Hepatocyte (in vitro differentiated cells): ENCODE results near the gene ITGA1. TPM values are rescaled to one million over a fixed set of nuclear protein-coding genes. Genes with fewer than 3 reads are reported as not detected.

ENCODE experiments used
- DNase-seq: peaks from one replicate; pipeline ENCODE4 v3.0.0-alpha.2; 2016; ENCODE audit warnings: low spot score
- H2AFZ ChIP-seq: fragments of 200-600 bp; sonication (generic); 2 replicates; pipeline ENCODE4 v1.6.0; 2016; ENCODE audit warnings: antibody characterized with exemption, mild to moderate bottlenecking
- H3K27ac ChIP-seq: fragments of 200-600 bp; sonication (generic); 2 replicates; pipeline ENCODE4 v1.5.1; 2016; ENCODE audit warnings: mild to moderate bottlenecking
- H3K27me3 ChIP-seq: fragments of 200-600 bp; sonication (generic); 2 replicates; pipeline ENCODE4 v1.6.1; 2016
- H3K36me3 ChIP-seq: fragments of 200-600 bp; sonication (generic); replicated peaks from 2 replicates; pipeline ENCODE4 v1.5.1; 2016; ENCODE audit warnings: low read depth; ENCODE audit not compliant: insufficient read depth
- H3K4me1 ChIP-seq: fragments of 200-600 bp; sonication (generic); 2 replicates; pipeline ENCODE4 v1.5.1; 2016; ENCODE audit warnings: mild to moderate bottlenecking, moderate library complexity; ENCODE audit not compliant: insufficient read depth
- H3K4me2 ChIP-seq: fragments of 200-600 bp; sonication (generic); 2 replicates; pipeline ENCODE4 v1.6.0; 2016
- H3K4me3 ChIP-seq: fragments of 200-600 bp; sonication (generic); 2 replicates; pipeline ENCODE4 v1.5.1; 2016; ENCODE audit warnings: mild to moderate bottlenecking
- H3K79me2 ChIP-seq: fragments of 200-600 bp; sonication (generic); 2 replicates; pipeline ENCODE4 v1.6.0; 2017; ENCODE audit warnings: mild to moderate bottlenecking
- H3K9me2 ChIP-seq: fragments of 200-600 bp; sonication (generic); replicated peaks from 2 replicates; pipeline ENCODE4 v1.6.0; 2017; ENCODE audit warnings: mild to moderate bottlenecking; ENCODE audit not compliant: insufficient read depth
- H3K9me3 ChIP-seq: fragments of 200-600 bp; sonication (generic); 2 replicates; pipeline ENCODE4 v1.5.1; 2016; ENCODE audit warnings: low read depth, mild to moderate bottlenecking
- H4K20me1 ChIP-seq: fragments of 200-600 bp; sonication (generic); 2 replicates; pipeline ENCODE4 v1.6.0; 2016; ENCODE audit warnings: mild to moderate bottlenecking; ENCODE audit not compliant: insufficient read depth, poor library complexity, severe bottlenecking
- EZH2 ChIP-seq: fragments of 200-600 bp; sonication (generic); IDR thresholded peaks from 2 replicates; pipeline ENCODE4 v1.6.1; 2016; ENCODE audit warnings: antibody characterized with exemption, mild to moderate bottlenecking, borderline replicate concordance
- EZH2phosphoT487 ChIP-seq: fragments of 200-600 bp; sonication (generic); IDR thresholded peaks from one replicate; pipeline ENCODE4 v1.6.1; 2018; ENCODE audit warnings: antibody characterized with exemption, mild to moderate bottlenecking, low read depth, moderate library complexity; ENCODE audit not compliant: unreplicated experiment, severe bottlenecking
- WGBS: methylation state at CpG from one replicate; pipeline ENCODE4 v1.1.6; 2016; ENCODE audit warnings: low lambda C conversion rate; ENCODE audit errors: missing lambda C conversion rate; 5-methylcytosine and 5-hydroxymethylcytosine counted together
- polyA plus RNA-seq: library from polyadenylated mRNA; unstranded; fragments of >200 nt; fragmentation: Nextera tagmentation; extraction: Ambion mirVana; gene quantifications from 2 replicates; pipeline ENCODE4 v1.2.1, GENCODE V29; 2016
- total RNA-seq: library from RNA; depleted of rRNA; stranded (reverse); fragments of >200 nt; gene quantifications from 2 replicates; pipeline ENCODE4 v1.2.3, GENCODE V29; 2014
- TF ChIP-seq, protein P1 (sequence below): fragments of 200-600 bp; sonication (generic); IDR thresholded peaks from 2 replicates; pipeline ENCODE4 v1.5.1; 2016; ENCODE audit warnings: antibody characterized with exemption, mild to moderate bottlenecking; ENCODE audit not compliant: poor library complexity

The ITGA1 gene
- total and polyA plus RNA-seq, 2 experiments from 2014 or later, result 15.0 to 40.3 TPM

DNA sequence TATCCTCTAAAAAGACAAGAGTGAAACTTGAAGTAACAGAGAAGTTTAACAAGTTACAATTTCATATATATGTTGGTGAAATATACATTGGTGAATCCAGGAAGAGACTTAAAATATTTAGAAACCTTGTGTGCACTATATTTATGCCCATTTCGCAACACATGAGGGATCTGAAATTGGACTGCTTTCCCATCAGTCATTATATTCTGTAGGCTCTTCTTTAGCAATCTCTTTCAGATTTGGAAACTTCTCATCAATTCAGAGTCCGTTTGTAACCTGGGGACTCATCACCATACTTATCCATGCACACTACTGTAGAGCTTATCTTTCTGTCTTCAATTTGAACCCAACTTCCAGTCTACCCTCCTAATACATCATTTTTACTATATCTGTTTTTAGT lies 2.1 kb downstream of the ITGA1 start:
- Histone ChIP-seq H3K36me3 (no peaks in the 10 kb centered on the region), H3K79me2 (peaks cover 52% of the 10 kb centered on the region), H3K9me2 (no peaks in the 10 kb centered on the region), H3K9me3 (no peaks in the 10 kb centered on the region), H2AFZ (no peak overlapping the region), H4K20me1 (no peaks in the 10 kb centered on the region), H3K4me2 (peak overlapping the region; percentile 92), H3K27ac (no peak overlapping the region), H3K4me1 (peaks cover 5% of the 10 kb centered on the region), H3K27me3 (no peaks in the 10 kb centered on the region), H3K4me3 (no peak overlapping the region)
- TF ChIP-seq EZH2 (no peak), EZH2phosphoT487 (no peak)
- TF ChIP-seq, protein P1, sequence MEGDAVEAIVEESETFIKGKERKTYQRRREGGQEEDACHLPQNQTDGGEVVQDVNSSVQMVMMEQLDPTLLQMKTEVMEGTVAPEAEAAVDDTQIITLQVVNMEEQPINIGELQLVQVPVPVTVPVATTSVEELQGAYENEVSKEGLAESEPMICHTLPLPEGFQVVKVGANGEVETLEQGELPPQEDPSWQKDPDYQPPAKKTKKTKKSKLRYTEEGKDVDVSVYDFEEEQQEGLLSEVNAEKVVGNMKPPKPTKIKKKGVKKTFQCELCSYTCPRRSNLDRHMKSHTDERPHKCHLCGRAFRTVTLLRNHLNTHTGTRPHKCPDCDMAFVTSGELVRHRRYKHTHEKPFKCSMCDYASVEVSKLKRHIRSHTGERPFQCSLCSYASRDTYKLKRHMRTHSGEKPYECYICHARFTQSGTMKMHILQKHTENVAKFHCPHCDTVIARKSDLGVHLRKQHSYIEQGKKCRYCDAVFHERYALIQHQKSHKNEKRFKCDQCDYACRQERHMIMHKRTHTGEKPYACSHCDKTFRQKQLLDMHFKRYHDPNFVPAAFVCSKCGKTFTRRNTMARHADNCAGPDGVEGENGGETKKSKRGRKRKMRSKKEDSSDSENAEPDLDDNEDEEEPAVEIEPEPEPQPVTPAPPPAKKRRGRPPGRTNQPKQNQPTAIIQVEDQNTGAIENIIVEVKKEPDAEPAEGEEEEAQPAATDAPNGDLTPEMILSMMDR, result no peak
- 87% methylated on average over 2 of the region's 2 CpGs for WGBS
- DNase-seq, result no peak

DNA sequence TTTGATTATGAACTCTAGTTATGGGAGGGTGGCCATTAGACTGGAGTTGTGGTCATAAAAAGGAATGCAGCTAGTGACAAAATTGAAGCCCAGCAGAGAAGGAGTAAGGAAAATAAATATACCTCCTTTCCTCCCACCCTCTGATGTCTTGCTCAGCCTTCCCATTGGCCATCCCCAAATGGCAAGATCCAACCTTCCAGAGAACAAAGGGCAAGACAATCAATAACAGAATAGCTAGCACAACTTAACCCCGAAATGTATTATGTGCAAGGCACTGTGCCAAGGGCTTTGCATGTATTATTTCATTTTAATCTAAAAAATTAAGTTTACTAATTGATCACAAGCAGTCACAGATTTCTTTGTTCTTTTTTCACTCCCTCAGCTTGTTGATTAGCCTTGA lies 3.6 kb downstream of the ITGA1 start:
- H3K36me3 ChIP-seq, result no peaks in the 10 kb centered on the region
- TF ChIP-seq, protein P1, result no peak
- no peak for TF ChIP-seq EZH2phosphoT487
- TF ChIP-seq EZH2, result no peak
- WGBS, result 100% methylated on average over 1 of the region's 1 CpG
- peaks cover 67% of the 10 kb centered on the region for H3K79me2 ChIP-seq
- H3K27me3 ChIP-seq, result no peaks in the 10 kb centered on the region
- H3K9me3 ChIP-seq, result no peaks in the 10 kb centered on the region
- H3K4me2 ChIP-seq, result no peak overlapping the region
- H3K9me2 ChIP-seq, result no peaks in the 10 kb centered on the region
- no peak overlapping the region for H3K4me3 ChIP-seq
- no peak overlapping the region for H3K27ac ChIP-seq
- H2AFZ ChIP-seq, result no peak overlapping the region
- no peak for DNase-seq
- H3K4me1 ChIP-seq, result peaks cover 5% of the 10 kb centered on the region
- no peaks in the 10 kb centered on the region for H4K20me1 ChIP-seq

DNA sequence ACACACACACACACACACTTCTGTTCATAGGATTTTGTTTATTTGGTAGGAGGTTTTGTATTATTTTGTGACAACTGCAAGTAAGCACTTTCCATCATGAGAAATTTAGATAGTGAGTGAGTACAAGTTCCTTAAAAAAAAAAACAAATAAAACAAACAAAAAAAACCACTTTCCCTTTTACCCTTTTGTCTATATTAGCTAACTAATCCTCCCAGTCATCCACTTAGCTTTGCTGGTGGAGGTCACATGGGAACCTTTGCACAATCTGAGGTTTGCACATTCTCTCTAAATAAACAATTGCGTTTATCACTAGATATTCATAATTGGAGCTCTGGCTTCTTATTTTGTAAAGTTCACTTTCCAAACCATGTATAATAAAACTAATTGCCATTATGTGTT lies 6.8 kb downstream of the ITGA1 start:
- Histone ChIP-seq H3K4me2 (no peak overlapping the region), H2AFZ (no peak overlapping the region), H4K20me1 (no peaks in the 10 kb centered on the region), H3K27me3 (no peaks in the 10 kb centered on the region), H3K27ac (no peak overlapping the region), H3K79me2 (peaks cover 81% of the 10 kb centered on the region), H3K9me3 (no peaks in the 10 kb centered on the region), H3K9me2 (no peaks in the 10 kb centered on the region), H3K4me1 (peaks cover 11% of the 10 kb centered on the region), H3K4me3 (no peak overlapping the region), H3K36me3 (no peaks in the 10 kb centered on the region)
- peak; percentile 28 for DNase-seq
- TF ChIP-seq EZH2 (no peak), EZH2phosphoT487 (no peak)
- TF ChIP-seq, protein P1, result no peak
- WGBS, result 60% methylated on average over 1 of the region's 1 CpG

DNA sequence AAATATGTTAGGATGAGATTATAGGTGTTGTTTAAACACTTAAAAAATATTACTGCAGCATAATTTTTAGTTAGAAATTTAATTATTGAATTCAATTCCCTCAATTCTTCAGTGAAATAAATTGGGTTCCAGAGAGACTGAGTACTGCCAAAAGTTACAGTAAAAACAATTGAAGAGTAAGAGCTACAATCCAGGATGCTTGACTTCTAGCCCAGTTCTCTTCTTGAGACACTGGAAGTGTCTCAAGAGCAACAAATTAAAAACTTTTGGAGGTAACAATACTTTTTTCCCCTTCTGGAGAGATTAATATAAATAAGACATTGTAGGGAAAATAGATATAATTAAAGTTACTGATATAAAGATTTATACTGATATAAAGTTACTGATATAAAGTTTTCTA lies 8.3 kb downstream of the ITGA1 start:
- Histone ChIP-seq H3K36me3 (no peaks in the 10 kb centered on the region), H3K4me3 (no peak overlapping the region), H3K4me2 (no peak overlapping the region), H3K27me3 (no peaks in the 10 kb centered on the region), H3K9me2 (no peaks in the 10 kb centered on the region), H3K4me1 (peaks cover 11% of the 10 kb centered on the region), H3K9me3 (no peaks in the 10 kb centered on the region), H2AFZ (no peak overlapping the region), H4K20me1 (peaks cover under 1% of the 10 kb centered on the region), H3K79me2 (peaks cover 69% of the 10 kb centered on the region), H3K27ac (no peak overlapping the region)
- no peak for TF ChIP-seq EZH2
- no peak for TF ChIP-seq EZH2phosphoT487
- TF ChIP-seq, protein P1, result no peak
- no peak for DNase-seq
